HepG2 (cell line): Measurements from ENCODE around the gene LRRC27. TPM values are rescaled to one million over a fixed set of nuclear protein-coding genes. Genes with fewer than 3 reads are reported as not detected.

Experiments
- ATF2 ChIP-seq: sonication (generic); formaldehyde crosslinking; IDR thresholded peaks from 2 replicates; pipeline ENCODE4 v1.4.0; 2020; ENCODE audit warnings: missing genetic modification reagents
- CAMTA2 ChIP-seq: sonication (generic); formaldehyde crosslinking; IDR thresholded peaks from 2 replicates; pipeline ENCODE4 v1.4.0; 2020; ENCODE audit warnings: mild to moderate bottlenecking, missing genetic modification reagents, borderline replicate concordance
- CBX1 ChIP-seq: IDR thresholded peaks from one replicate; pipeline ENCODE4 v1.6.1; 2016; ENCODE audit warnings: antibody characterized with exemption, low read depth
- CHCHD3 ChIP-seq: sonication (generic); formaldehyde crosslinking; IDR thresholded peaks from 2 replicates; pipeline ENCODE4 v1.8.0; 2022; ENCODE audit warnings: mild to moderate bottlenecking, missing genetic modification reagents, moderate library complexity
- E2F5 ChIP-seq: sonication (generic); formaldehyde crosslinking; conservative IDR thresholded peaks from 2 replicates; pipeline ENCODE4 v1.4.0; 2020; ENCODE audit warnings: missing genetic modification reagents
- HOXD1 ChIP-seq: sonication (generic); formaldehyde crosslinking; IDR thresholded peaks from 2 replicates; pipeline ENCODE4 v1.5.0; 2020; ENCODE audit warnings: missing genetic modification reagents
- MTA3 ChIP-seq: sonication (generic); formaldehyde crosslinking; IDR thresholded peaks from 2 replicates; pipeline ENCODE4 v1.4.0; 2020; ENCODE audit warnings: missing genetic modification reagents
- NR2C2 ChIP-seq: sonication (generic); formaldehyde crosslinking; IDR thresholded peaks from 2 replicates; pipeline ENCODE4 v1.4.0; 2020; ENCODE audit warnings: missing genetic modification reagents, mild to moderate bottlenecking, moderate library complexity, borderline replicate concordance
- NR2F6 ChIP-seq, 2 experiments: IDR thresholded peaks; 2 replicates each; pipeline ENCODE4 v1.6.1; 2016; ENCODE audit warnings: antibody characterized with exemption in 1 of 2, mild to moderate bottlenecking in 1 of 2
- POLR2AphosphoS5 ChIP-seq: IDR thresholded peaks from 2 replicates; pipeline ENCODE4 v1.6.1; 2012; ENCODE audit warnings: low read depth, low read length
- TEAD3 ChIP-seq: optimal IDR thresholded peaks from 2 replicates; pipeline ENCODE3; 2016; ENCODE audit warnings: borderline replicate concordance
- ZMYM2 ChIP-seq: sonication (generic); formaldehyde crosslinking; IDR thresholded peaks from 2 replicates; pipeline ENCODE4 v1.8.0; 2022; ENCODE audit warnings: mild to moderate bottlenecking, missing genetic modification reagents
- ZNF136 ChIP-seq: sonication (generic); formaldehyde crosslinking; IDR thresholded peaks from 2 replicates; pipeline ENCODE4 v1.8.1; 2022; ENCODE audit warnings: low read depth, mild to moderate bottlenecking, moderate library complexity, missing genetic modification reagents
- ZNF251 ChIP-seq: sonication (generic); formaldehyde crosslinking; IDR thresholded peaks from 2 replicates; pipeline ENCODE4 v1.9.0; 2021; ENCODE audit warnings: mild to moderate bottlenecking, missing genetic modification reagents
- ZNF737 ChIP-seq: sonication (generic); formaldehyde crosslinking; IDR thresholded peaks from 2 replicates; pipeline ENCODE4 v1.5.0; 2020; ENCODE audit warnings: missing genetic modification reagents, mild to moderate bottlenecking, borderline replicate concordance
- ZSCAN21 ChIP-seq: sonication (generic); formaldehyde crosslinking; IDR thresholded peaks from 2 replicates; pipeline ENCODE4 v1.8.0; 2022; ENCODE audit warnings: mild to moderate bottlenecking, missing genetic modification reagents, moderate library complexity, borderline replicate concordance
- polyA plus RNA-seq, 8 experiments: library from polyadenylated mRNA; depleted of rRNA in 3 of 8; stranded (reverse) in 7 of 8; unstranded in 1 of 8; fragments of >200 nt; fragmentation: Illumina TruSeq in 4 of 8; extraction: Trizol in 4 of 8; gene quantifications; 2 replicates each; pipeline versions ENCODE4 v1.2.1 to v1.2.3, GENCODE V29; 2011 to 2016; ENCODE audit warnings: low read depth in 4 of 8, missing spikeins in 1 of 8, mixed read lengths in 1 of 8; ENCODE audit not compliant: insufficient read depth in 1 of 8
- total RNA-seq, 5 experiments: library from RNA; depleted of rRNA; stranded (reverse); fragments of >200 nt; fragmentation: Illumina TruSeq; extraction: Trizol; gene quantifications; 2 replicates each; pipeline ENCODE4 v1.2.3, GENCODE V29; 2016; ENCODE audit warnings: low read depth in 1 of 5
- TF ChIP-seq, protein P1 (sequence below): sonication (generic); formaldehyde crosslinking; IDR thresholded peaks from 2 replicates; pipeline ENCODE4 v1.8.1; 2023; ENCODE audit warnings: mild to moderate bottlenecking, missing genetic modification reagents
- TF ChIP-seq, protein P2 (sequence below): sonication (generic); formaldehyde crosslinking; IDR thresholded peaks from 2 replicates; pipeline ENCODE4 v1.8.0; 2022; ENCODE audit warnings: mild to moderate bottlenecking, missing genetic modification reagents, moderate library complexity
- TF ChIP-seq, protein P3 (sequence below): sonication (generic); formaldehyde crosslinking; IDR thresholded peaks from 2 replicates; pipeline ENCODE4 v1.5.0; 2020; ENCODE audit warnings: missing genetic modification reagents

Gene LRRC27
- total and polyA plus RNA-seq, 2 of the 13 experiments (the other 11 are each of a cell fraction or from before 2014, with no cell fraction given), result 4.2 to 4.6 TPM

DNA sequence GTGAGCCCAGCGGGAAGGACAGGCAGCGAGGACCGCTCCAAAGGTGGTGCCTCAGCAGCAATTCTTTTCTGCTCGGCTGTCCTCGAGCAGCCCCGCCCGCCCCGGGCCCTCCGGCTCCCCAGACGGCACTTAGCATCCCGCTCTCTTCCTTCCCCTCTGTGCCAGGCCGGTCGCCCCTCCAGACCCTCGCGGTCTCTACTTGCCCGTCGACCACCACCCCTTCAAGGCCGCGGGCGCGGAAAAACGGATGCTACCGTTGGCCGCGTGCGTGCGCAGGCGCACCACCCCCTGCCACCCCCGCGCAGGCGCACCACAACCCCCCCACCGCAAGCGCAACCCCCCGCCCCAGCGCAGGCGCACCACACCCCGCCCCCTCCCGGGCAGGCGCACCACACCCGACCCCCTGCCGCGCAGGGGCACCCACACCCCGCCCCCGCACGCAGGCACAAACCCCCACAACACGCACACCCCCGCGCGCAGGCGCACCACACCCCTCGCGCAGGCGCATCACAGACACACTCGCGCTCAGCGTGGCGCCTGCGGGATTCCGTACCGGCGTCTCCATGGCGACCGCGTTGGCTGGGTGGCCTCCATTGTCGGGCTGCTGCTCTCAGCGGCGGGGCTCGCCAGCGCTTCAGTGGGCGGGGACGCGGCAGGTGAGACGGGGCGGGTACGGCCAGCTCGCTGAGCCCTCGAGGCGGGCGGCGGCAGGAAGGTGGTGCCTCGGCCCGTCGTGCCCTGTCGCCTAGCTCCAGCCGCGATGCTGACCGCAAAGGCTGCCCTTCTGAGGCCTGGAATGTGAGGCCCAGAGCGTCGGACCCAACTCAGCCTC, at the start of gene LRRC27 (continued):
- TF ChIP-seq ATF2 (CRISPR knock-in tag) (no peak), ZNF136 (CRISPR knock-in tag) (no peak), NR2C2 (CRISPR knock-in tag) (peak; percentile 42; the same call in 1 of the 2 replicates), ZNF251 (CRISPR knock-in tag) (no peak), ZNF737 (no peak), POLR2AphosphoS5 (peak; percentile 76), HOXD1 (CRISPR knock-in tag) (no peak), MTA3 (no peak), CBX1 (peak; percentile 74), CHCHD3 (CRISPR knock-in tag) (peak; percentile 71; the same call in 1 of the 2 replicates), NR2F6 (IDR thresholded peaks at IDR 0.05) (no peak), NR2F6 (CRISPR knock-in tag; IDR thresholded peaks at IDR 0.05) (no peak), E2F5 (CRISPR knock-in tag) (no peak; the same call in 1 of the 2 replicates), TEAD3 (CRISPR knock-in tag) (peak; percentile 65), ZMYM2 (peak; percentile 86), ZSCAN21 (0 out of 2 replicates have a peak, but pooled peaks have one; percentile 51), CAMTA2 (CRISPR knock-in tag) (no peak; the same call in 1 of the 2 replicates)
- TF ChIP-seq, protein P1, sequence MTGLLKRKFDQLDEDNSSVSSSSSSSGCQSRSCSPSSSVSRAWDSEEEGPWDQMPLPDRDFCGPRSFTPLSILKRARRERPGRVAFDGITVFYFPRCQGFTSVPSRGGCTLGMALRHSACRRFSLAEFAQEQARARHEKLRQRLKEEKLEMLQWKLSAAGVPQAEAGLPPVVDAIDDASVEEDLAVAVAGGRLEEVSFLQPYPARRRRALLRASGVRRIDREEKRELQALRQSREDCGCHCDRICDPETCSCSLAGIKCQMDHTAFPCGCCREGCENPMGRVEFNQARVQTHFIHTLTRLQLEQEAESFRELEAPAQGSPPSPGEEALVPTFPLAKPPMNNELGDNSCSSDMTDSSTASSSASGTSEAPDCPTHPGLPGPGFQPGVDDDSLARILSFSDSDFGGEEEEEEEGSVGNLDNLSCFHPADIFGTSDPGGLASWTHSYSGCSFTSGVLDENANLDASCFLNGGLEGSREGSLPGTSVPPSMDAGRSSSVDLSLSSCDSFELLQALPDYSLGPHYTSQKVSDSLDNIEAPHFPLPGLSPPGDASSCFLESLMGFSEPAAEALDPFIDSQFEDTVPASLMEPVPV (CRISPR knock-in tag), result no peak
- TF ChIP-seq, protein P2, sequence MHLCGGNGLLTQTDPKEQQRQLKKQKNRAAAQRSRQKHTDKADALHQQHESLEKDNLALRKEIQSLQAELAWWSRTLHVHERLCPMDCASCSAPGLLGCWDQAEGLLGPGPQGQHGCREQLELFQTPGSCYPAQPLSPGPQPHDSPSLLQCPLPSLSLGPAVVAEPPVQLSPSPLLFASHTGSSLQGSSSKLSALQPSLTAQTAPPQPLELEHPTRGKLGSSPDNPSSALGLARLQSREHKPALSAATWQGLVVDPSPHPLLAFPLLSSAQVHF (CRISPR knock-in tag), result peak; percentile 64; the same call in 1 of the 2 replicates
- TF ChIP-seq, protein P3, sequence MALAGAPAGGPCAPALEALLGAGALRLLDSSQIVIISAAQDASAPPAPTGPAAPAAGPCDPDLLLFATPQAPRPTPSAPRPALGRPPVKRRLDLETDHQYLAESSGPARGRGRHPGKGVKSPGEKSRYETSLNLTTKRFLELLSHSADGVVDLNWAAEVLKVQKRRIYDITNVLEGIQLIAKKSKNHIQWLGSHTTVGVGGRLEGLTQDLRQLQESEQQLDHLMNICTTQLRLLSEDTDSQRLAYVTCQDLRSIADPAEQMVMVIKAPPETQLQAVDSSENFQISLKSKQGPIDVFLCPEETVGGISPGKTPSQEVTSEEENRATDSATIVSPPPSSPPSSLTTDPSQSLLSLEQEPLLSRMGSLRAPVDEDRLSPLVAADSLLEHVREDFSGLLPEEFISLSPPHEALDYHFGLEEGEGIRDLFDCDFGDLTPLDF (CRISPR knock-in tag), result no peak
